Left renal pelvis (tissue), 4 donors: ENCODE measurements around the gene EPC2. TPM values are rescaled to one million over a fixed set of nuclear protein-coding genes. Genes with fewer than 3 reads are reported as not detected.
A peak's percentile ranks its signal among the peaks of the same experiment; 100 is the strongest.
"Not testable (repeated sequence)": the region's sequence is repeated elsewhere in the genome, so short reads cannot be mapped to it uniquely, and the experiment has no call there.

ENCODE experiments used
- DNase-seq, 4 donors: peaks; one replicate each; pipeline ENCODE4 v3.0.0-alpha.2; 2013; ENCODE audit warnings: low read depth in 4 of 4, low spot score in 3 of 4
- polyA plus RNA-seq, 4 donors: library from polyadenylated mRNA; unstranded; fragments of 120-200 nt; gene quantifications; one replicate each; pipeline ENCODE4 v1.2.1, GENCODE V29; 2013; ENCODE audit not compliant: insufficient read length in 4 of 4

The EPC2 gene
- polyA plus RNA-seq, 4 donors, result 46.7 to 58.3 (median 51.4) TPM

DNA sequence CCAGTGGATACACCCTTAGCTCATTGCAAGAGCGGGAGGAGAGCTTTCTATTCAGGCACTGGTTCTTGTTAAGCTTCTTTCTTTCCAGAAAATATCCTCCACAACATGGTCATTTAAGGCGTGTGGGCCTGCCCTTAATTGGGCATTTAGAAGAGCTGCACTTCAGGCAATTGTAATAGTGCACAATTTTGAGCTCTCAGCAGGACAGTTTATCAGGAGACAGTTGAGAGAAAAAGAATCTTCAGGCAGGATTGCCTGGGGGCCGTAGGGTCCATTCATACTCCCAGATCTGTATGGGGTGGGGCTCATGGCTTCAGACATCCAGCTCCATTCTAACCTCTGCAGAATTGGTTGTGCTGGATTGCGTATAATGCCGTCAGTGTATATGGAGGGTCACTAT lies 6.0 kb upstream of the EPC2 start:
- no peak for DNase-seq

DNA sequence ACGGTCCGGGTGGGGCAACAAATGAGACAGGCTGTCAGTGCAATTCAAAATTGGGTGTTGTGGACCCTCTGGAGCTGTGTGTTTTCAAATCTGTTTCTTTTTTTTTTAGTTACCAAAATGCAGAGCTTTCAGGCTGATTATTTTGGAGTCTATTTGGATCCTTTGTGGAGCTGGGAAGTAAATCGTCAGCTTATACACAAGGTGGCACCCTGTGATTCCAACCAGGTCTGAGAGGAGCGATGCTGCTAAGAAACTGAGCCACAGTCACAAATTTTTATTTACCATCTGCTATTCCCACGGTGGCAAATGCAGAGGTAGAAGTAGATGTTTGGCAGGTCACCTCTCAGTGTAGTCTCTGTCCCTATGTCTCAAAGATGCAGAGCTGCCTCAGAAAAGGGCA lies 3.8 kb upstream of the EPC2 start:
- no peak for DNase-seq

DNA sequence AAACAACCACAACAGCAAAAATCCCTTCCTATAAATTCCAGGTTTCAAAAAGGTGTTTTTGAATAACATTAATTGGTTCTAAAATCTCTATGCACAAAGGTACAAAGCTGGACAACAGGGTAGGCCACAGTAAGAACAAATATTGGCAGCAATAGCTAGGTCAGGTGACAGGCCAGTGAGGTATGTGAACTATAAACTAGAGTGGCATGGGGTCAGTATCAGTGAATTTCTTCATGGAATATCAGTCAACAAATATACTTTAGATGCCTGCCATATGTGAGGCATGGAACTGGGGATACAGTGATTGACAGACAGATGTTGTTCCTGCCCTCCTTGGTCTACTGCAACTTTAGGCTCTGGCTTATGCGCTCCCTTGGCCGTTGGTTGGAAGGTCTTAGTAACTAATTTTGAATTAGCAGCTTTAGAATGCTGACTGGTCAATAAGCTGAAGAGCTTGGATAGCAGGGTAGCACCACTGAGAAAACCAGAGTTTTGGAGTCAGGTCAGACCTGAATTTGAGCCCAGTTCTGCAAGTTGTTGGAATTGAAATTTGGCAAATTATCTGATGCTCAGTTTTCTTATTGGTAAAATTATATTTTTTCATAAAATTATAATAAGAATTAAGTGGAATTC lies 2.3 kb upstream of the EPC2 start:
- no peak for DNase-seq

DNA sequence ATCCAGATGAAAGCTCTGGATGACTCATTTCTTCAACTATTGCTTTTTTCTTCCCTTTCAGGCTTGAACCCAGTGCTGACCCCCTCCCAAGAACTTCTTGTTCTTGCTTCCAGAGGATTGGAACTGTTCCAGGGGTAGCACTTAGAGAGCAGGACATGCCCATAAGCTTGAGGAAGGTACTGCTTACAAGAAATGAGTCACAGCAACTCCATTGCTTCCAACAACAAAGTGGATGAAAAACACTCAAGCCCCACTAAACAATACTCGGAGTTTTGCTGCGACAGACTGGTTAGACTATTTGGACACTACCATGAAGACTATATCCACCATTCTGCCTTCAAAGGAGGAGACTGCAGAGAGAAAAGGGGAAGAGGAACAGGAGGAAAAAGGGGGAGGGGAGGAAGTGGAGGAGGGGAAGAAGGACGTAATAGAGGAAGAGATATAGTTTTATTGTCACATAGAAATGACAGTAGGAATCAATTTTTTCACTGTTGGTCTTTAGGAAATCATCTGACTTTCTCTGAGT lies 1.6 kb upstream of the EPC2 start:
- no peak for DNase-seq

DNA sequence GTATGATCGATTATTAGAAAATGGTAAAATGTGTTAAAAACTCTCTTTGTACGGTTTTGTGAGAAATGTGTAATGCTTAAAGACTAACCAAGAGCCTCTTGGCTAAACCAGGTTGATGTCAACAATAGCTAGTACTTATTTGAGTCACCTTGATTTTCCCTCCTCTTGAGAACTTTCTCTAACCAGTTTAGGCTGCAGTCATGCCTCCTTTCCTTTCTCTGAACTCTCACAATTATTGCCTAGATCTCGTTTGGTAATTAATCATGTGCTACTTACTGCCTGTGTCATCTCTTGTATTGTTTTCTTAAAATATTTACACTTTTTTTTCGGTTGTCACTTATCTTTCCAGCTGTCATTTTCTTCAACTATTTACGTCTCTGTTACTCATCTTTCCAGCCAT lies 1.1 kb upstream of the EPC2 start:
- DNase-seq, result no peak

DNA sequence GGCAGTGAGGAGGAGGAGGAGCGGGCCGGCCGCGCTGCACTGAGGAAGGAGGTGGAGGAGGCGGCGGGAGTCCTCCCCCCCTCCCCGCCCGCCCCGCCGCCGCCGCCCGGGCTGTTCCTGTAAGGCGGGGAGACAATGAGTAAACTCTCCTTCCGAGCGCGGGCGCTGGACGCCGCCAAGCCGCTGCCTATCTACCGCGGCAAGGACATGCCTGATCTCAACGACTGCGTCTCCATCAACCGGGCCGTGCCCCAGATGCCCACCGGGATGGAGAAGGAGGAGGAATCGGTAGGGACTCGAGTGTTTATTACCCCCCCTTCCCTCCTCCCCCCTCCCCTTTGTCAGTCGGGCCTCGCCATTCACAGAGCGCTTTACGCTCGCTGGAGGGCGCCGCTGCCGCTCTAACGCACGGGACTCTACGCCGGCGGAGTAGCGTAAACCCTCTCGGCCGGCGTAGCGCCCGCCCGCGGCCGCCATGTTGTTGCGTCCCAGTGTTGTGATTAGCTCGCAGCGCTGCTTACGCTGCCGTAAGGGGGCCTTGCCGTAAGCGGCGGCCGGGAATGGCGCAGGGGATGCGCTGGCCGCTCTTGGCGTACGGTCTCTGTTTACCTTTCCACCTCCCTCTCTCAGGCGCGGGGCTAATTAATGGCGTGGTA lies 460 bp downstream of the EPC2 start:
- peak; percentile 94 to 97 (median 94) for DNase-seq

DNA sequence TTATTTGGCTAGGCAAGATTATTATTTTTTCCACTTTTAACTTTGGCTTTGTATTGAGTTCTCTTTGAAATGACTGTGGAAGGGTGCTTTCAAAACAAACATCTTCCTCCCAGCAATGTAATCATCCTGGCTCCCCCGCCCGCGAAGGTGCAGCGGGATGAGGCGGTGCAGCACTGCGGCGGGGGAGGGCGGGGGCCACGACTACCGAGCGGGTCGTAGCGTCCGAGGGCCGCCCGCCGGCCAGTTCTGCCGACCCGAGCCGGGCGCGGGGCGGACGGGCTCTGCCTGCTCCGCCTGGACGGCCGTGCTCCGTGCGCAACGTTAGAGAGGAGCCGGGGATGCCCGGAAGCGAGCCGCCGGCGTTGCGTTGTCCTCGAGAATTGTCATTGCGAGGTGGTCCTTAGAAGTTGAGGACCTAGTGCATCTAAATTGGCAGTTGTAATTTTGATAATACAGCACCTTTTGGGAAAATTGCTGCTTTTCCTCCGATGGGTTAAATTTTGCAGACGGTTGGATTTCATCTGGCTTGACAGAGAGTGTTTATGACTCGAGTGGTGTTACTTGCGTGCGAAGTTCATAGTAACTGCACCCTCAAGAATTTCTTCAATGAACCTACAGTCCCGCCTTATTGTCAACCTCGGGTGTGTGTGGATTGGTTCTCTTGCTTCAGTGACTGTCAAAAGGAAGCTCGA lies 1.1 kb downstream of the EPC2 start:
- peak; percentile 20 to 49 (median 40) for DNase-seq

DNA sequence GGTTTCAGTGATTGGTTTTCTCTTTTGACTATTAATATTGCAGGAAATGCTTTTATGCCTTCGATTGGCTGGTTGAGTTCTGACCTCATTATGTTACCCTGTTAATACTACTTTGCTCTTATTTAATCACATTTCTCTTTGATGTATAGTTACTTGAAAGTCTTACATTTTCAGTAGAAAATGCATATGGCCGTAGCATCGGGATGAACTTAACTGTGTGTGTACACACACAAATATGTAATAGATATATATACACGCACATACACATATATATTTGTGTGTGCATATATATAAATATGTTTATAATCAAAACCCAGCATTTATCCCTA lies 1.6 kb downstream of the EPC2 start:
- DNase-seq, result no peak

DNA sequence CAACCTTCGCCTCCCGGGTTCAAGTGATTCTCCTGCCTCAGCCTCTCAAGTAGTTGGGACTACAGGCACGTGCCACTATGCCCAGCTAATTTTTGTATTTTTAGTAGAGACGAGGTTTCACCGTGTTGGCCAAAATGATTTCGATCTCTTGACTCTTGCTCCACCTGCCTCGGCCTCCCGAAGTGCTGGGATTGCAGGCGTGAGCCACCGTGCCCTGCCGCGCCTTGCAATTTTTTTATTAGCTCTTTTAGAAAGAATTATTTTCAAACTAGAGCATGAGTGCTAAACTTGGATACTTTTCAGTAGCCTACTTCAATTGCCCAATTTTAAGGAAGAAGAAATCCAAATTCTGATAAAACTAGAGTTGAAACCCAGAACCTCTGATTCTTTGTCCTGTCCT lies 3.2 kb downstream of the EPC2 start:
- not testable (repeated sequence) for DNase-seq

DNA sequence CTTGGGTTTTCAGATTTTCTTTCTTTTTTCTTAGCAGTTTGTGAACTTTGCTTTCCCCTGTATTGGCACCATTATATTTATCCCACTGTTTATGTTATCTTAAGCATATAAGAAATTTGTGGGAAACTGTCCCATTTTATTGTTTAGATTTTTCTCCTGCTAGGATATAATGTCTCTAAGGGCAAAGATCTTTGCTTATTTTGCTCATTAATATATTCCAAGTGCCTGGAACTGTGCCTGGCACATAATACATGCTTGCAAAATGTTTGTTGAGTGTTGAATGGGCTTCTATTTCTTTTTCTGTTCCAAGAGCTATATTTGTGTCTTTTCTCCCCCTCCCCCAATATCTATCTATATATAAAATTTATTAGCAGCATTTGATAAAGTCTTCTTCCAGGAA lies 5.4 kb downstream of the EPC2 start:
- no peak for DNase-seq

DNA sequence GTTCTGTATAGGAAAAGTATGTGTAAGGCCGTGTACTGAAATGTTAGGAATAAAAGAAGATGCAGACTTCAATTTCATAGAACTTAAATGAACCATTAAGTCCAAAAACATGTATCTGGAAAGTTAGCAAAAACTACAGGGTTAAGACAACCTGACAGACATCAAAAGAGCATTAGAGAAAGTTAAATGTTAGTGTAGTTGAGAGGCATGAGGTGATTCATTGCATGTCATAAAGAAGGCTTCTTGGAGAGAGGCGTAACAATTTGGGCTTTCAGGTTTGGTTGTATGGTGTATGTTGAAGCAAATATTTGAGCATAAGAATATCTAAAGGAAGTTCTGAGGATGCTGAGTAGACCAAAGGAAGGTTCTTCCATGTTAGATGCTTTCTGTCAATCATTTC lies 6.3 kb downstream of the EPC2 start:
- no peak for DNase-seq

DNA sequence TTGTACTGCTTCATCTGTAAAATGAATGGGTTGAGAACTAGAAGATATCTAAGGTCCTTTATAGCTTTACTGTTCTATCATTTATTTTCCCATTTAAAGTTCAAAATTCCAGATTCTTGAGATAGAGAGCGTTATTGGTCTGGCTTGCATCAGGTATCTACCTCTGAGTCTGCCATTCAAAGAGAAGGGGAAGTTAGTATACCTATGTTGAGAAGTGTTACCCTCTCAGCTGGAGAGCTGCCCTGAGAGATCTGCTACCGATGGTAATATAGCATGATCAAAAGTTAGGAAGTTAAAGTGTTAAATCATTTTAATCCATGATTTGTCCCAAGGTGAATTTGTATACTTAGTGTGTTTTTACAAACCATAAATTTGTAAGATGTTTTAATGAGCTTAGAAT lies 7.4 kb downstream of the EPC2 start:
- no peak for DNase-seq

DNA sequence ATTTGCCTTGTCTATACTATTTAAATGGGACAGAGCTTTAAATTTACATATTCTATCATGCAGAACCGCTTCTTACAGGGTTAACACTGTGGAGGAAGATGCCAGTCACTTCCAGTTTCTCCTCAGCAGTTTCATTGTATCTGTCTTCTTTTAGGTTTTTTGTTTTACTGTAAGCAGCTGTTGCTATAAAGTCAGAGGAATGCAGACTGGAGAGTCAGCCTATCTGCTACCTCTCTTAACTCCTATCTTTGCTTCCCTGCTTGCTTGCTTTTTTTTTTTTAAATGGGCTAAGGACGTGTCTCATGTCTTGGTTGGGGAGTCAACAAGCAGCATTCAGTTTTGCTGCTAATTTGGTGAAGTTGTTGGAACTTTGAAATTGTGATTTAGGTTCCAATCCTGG lies 8.9 kb downstream of the EPC2 start:
- DNase-seq, result no peak

DNA sequence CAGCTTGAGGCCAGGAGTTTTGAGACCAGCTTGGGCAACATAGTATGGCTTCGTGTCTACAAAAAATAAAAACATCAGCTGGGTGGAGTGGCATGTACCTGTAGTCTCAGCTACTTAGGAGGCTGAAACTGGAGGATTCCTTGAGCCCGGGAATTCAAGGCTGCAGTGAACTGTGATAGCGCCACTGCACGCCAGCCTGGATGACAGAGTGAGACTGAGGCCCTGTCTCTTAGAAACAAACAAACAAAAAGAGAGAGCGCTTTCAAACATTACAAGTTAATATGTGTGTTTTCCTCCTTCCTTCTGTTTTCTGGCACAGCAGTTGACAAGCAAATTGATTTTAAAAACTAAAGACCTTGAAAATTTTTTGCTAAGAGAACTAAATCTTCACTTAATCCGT lies 9.9 kb downstream of the EPC2 start:
- no peak for DNase-seq

DNA sequence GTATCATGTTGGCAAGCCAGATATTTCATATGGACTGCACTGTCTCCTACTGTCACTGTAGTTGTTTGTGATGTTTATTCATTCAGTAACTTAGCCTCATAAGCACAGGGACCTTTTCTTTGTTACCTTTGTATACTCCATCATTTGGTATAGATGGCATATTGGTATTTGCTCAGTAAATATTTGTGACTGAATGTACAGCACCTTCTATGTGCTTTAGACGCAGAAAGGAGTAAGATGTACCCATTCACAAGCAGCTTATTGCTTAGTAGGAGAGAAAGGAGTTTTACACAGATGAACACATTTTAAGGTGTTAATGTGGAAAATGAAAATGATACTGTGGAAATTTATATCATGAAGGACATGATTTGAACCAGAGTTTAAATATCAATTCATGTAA lies 12.0 kb downstream of the EPC2 start:
- DNase-seq, result no peak

DNA sequence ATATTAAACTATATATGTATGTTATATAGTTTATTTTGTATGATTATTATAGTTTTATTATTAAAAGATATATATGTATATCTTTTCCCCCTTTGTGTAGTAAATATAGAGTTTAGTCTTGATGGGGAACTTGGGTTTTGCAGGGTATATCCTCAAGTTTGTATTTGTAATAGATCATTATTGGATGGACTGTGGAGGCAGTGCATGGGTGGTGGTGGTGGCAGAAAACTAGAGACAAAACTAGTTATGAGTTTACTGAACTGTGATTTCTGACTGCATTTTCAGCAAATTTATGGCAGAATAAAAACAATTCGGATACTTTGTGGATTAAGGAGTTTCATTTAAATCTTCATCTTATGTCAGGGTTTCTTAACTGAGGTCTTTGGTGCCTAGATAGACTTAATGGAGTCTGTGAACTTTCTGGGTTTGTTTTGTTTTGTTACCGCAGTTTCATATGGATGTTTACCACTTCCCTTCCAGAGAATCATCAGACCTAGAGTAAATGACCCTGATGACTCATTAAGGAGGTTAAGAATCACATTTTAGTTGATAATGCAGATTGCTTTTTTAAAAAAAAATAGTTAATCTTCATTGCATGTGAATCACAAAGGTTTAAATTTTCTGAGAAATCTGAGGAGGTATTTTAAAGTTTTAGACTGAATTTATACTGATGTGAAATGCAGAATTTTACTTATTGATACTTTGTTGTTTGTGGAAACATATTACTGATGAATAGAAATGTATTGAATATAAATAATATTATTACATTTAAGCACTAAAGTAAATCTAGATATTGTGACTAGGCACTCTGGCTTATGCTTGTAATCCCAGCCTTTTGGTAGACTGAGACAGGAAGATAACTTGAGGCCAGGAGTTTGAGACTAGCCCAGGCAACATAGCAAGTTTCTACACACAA lies 14.5 kb downstream of the EPC2 start:
- DNase-seq, result no peak

DNA sequence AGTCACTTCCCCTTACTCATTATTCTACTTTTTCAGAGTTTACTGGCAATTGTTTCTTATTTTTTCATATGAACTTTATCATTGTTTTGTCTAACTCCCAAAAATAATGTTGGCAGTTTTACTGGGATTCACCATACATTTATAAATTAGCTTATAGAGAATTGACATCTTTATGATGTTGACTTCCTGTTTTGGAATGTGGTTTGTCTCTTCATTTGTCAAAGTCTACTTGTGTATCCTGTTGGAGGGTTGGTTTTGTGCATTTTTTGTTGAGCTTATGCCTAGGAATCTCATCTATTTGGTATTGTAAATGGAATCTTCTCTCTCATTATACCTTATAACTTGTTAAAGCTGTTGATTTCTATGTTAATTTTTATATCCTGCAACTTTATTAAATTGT lies 16.4 kb downstream of the EPC2 start:
- DNase-seq, result peak in 1 of 4 donors; percentile 6

DNA sequence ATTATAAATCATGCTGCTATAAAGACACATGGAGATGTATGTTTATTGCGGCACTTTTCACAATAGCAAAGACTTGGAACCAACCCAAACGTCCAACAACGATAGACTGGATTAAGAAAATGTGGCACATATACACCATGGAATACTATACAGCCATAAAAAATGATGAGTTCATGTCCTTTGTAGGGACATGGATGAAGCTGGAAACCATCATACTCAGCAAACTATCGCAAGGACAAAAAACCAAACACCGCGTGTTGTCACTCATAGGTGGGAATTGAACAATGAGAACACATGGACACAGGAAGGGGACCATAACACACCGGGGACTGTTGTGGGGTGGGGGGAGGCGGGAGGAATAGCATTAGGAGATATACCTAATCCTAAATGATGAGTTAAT lies 17.8 kb downstream of the EPC2 start:
- not testable (repeated sequence) for DNase-seq

DNA sequence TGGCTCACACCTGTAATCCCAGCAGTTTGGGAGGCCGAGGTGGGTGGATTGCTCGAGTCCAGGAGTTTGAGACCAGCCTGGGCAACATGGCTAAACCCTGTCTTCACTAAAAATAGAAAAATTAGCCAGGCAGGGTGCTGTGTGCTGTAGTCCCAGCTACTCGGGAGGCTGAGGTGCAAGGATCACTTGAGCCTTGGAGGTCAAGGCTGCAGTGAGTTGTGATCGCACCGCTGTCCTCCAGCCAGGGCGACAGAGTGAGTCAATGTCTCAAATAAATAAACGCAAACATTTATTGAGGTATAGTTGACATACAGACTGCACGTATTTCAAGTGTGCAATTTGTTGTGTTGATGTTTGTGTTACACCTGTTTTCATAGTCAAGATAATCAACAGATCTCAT lies 19.7 kb downstream of the EPC2 start:
- no peak for DNase-seq

DNA sequence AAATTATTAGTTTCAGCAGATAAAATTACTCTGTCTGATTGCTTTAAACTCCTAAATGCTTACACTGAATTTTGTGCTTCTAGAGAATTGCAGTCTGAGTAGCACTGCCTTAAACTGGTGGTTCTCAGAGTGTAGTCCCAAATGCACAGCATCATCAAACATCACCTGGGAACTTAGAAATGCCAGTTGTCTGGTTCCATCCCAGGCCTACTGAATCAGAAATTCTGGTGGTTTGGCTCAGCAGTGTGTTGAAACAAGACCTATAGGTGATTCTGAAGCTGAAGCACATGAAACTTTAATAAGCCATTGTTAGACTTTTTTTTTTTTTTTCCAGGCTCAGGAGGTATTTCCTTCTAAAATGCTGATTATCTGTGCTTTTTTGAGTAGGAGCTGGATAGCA lies 22.0 kb downstream of the EPC2 start:
- no peak for DNase-seq
